GM21786 (cell line): ENCODE measurements around the gene GPX2.
"Not testable (repeated sequence)": the region's sequence is repeated elsewhere in the genome, so short reads cannot be mapped to it uniquely, and the experiment has no call there.

Experiments used
- ATAC-seq: cut with Tn5 transposase; IDR thresholded peaks from one replicate; pipeline ENCODE4 v1.9.1; 2021; ENCODE audit not compliant: unreplicated experiment

Gene GPX2

GRCh38 chr14:64915029-64915424 is 27.5 kb downstream of the GPX2 start:
- ATAC-seq, result no peak

- ATAC-seq, result peak; percentile 97
Measured at GRCh38 chr14:64914237-64915028, 28.1 kb downstream of the GPX2 start, which contains the start of gene CHURC1. Gene CHURC1 (plus strand): TSS chr14:64914455. CDS start chr14:64914496, 41 bp downstream.

- not testable (repeated sequence) for ATAC-seq
Measured at GRCh38 chr14:64913477-64913876, 29.1 kb downstream of the GPX2 start.

GRCh38 chr14:64912261-64912660 is 30.3 kb downstream of the GPX2 start:
- ATAC-seq, result no peak

GRCh38 chr14:64910847-64911495 is 31.6 kb downstream of the GPX2 start:
- ATAC-seq, result no peak

DNA sequence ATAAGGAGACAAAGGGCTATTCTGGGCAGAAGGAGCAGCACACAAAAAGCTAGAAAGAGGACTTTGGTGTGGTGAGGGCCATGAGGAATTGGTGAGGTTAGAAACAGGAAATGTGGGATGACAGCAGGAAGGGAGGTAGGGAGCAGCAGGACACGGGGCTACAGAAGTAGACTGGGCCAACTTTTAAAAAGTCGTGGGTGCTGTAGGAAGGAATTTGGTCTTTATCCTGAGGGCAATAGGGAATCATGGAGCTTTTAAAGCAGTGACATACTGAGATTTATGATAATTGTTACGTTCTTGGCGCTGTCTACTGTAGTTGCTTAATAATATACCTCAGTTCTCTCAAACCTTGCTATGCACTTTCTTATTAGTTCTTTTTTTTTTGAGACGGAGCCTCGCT is 36.5 kb downstream of the GPX2 start:
- no peak for ATAC-seq

DNA sequence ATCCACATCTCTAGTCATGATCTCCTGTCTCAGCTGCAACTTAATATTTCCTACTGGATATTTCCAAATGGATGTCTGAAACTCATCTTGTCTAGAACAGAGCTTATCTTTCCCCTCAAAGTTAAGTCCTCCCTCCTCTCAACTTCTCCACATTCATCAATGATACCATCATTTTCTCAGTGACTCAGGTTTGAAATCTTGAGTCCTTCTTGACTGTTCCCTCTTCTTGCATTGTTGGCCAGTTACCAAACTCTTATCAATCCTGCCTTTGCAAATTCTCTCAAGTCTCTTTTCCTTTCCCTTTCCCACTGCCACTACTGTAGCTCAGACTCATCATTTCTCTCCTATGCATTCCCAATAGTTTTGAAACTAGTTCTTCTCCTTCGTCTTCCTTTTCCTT is 42.6 kb downstream of the GPX2 start:
- ATAC-seq, result no peak

- no peak for ATAC-seq
Measured at GRCh38 chr14:64891839-64892375, 50.6 kb downstream of the GPX2 start.

- no peak for ATAC-seq
Measured at GRCh38 chr14:64891173-64891838, 51.2 kb downstream of the GPX2 start.

GRCh38 chr14:64889352-64889751 is 53.2 kb downstream of the GPX2 start:
- no peak for ATAC-seq
